Measurements from ENCODE around the gene CCL13.

Gene CCL13

DNA sequence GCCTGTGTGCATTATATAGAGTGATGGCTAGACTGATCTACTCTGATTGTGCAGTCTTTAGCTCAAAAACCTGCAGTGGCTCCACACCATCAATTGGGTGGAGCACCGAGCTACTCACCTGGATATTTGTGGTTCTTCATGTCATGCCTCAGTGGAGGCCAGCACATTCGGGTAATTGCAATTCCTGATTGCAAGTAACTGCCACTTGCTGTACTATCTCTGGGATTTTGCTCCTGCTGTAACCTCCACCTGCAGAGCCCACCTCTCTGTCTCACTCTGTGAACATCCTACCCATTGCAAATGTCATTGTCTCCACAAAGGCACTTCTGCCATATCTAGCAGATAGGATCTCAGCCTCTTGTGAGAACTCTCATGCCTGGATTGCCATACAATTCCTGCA, 8.5 kb downstream of the CCL13 start:
- no peak for DNase-seq

DNA sequence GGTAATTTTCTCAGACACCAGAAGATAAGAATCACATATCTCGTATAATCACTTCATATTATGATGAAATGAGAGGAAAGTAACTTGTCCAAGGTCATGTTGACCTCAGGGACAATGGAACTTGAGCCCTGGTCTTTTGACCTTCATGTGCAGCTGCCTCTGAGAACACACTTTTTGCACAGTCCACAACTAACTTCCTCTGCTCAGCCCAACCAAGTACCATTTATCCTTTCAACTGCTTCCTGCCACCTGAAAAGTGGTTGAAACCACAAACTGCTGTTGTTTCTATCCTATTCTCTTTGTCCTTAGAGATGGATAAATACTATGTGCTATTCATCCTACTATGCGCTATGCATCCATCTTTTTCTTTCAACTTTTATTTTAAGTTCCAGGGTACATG, 9.1 kb downstream of the CCL13 start:
- DNase-seq, result peak; percentile 84

DNA sequence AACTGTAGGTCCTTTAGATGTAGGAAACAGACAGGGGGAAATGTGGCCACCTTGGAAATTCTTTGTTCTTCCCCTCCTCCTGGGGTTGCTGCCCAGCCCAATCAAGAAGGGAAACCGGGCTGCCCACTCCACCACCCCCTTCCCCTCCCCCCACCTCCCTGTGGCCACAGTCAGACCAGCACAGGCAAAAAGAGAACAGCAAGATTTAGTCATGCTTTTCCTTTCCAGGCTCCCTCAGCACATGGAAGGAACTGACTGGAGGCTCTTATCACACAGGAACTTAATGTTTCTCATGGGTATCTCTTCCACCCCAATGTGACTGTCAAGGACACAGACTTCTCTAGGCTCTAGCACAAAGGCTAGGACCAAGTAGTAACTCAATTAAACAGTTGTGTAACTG, 9.7 kb downstream of the CCL13 start:
- DNase-seq, result peak; percentile 50

- no peak for DNase-seq
Measured at GRCh38 chr17:34366529-34367107, 10.3 kb downstream of the CCL13 start.

- no peak for DNase-seq
Measured at GRCh38 chr17:34367486-34368195, 11.4 kb downstream of the CCL13 start.

DNA sequence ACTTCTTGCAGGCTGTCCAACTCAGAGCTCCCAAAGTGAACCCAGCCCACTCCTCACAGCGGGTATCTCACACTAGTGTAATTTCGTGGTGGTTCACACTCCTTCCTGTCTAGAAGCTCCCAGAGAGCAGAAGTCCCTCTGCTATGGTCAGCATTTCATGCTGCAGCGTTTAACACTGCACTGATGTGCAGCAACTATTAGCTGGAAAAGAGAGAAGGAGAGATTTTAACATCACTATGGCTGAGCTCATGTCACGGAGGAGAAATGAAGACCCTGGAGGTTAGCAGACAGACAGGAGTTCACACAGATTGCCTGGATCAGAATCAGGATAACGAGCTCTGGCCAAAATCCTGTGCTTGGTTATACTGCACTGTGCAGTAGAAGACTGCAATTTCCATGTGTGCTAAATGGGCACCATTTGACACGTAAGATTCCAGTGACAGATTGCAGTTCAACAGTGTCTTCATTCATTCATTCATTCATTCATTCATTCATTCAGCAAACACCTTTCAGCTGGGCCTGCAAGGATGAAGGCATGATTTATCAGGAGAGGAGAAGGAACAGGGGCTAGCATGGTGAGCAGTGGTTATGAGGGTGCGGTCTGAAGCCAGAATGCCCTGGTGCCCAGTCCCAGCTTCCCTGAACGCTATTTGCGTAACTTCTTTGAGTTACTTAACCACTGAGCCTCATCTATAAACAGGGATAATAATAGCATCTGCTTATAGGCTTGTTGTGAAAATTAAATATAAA, 12.1 kb downstream of the CCL13 start:
- DNase-seq, result no peak

DNA sequence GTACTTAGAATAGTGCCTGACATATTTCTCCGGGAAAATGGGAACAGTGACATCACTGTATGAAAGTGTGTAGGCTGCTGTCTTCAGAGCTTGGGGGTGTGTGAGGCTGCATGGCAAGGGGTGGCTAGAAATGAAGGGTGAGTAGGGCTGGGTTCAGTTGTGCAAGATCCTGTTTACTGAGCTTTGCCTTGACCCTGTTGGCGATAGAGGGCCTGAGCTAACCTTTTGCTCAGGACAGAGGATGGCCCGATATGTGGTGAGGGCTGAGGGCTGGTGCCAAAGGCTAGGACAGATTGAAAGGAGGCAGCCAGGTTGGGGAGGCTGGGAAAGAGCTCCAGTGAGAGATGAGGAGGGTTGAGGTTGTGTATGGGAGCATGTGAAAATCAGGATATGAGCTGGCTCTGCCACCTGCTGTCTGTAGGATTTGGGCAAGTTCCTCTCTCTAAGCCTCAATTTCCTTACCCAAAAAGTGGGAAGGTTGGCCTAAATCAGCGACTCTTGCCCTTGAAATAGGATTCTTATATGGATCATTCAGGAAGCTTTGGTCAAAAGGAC, 12.7 kb downstream of the CCL13 start:
- no peak for DNase-seq

DNA sequence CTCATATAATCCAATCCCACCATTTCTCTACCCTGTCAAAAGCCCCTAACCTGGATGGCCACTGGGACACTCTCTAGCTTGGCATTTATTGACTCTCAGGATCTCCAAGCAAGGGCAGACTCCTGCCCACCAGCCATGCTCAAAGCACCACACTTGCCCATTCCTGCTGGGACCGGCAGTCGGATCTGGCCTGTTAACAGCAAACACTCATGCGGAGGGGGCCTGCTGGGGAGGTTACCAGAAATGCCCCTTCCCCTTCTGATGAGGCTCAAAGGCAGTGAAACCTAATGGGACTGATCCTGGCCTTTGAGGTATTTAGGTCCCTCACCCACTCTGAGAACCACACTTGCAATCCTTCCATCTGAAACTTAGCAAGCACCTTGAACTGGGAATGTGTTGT, 13.3 kb downstream of the CCL13 start:
- DNase-seq, result no peak

- DNase-seq, result peak; percentile 75
Measured at GRCh38 chr17:34370376-34370996, 14.2 kb downstream of the CCL13 start.

- DNase-seq, result peak; percentile 86
Measured at GRCh38 chr17:34370997-34371395, 14.7 kb downstream of the CCL13 start.

- DNase-seq, result peak; percentile 80
Measured at GRCh38 chr17:34371405-34372100, 15.3 kb downstream of the CCL13 start.

DNA sequence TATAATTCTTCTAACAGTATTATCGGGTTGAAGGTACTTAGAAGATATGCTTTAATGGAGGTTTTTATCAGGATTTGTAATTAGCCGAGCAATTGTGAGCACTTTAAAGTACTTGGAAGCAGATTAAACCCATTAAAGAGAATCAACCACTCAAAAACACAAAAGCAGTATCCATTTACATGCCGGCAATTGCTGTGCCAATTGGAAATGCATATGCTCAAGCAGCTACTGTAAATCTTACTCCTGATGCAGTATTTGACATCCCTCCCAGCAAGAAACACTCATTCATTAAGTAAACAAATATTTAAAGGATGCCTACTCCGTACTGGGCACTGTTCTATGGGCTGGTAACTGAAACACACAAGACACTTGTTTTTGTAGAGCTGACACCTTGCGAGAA, 18.2 kb downstream of the CCL13 start:
- no peak for DNase-seq

GRCh38 chr17:34375426-34375997, 19.2 kb downstream of the CCL13 start:
- no peak for DNase-seq

- DNase-seq, result peak; percentile 67
Measured at GRCh38 chr17:34377078-34377823, 21.0 kb downstream of the CCL13 start.

DNA sequence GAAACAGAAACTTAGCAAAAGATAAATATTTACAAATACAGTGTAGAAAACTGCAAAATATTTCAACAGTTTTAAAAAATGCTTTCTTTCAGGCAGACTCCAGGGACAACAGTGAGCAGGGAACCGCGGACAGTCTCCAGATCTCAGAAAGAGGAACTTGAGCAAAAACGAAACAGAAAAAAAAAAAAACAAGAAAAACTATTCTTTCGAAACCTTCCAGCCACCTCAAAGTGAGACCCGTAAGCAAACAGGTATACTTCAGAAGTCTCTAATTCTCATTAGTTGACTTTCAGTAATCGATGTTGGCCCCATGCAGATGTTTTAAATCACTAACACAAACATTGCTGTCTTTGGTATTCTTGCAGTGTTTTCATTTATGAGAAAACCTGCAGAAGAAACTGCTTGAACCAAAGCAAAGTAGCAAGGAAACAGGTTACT, 22.4 kb downstream of the CCL13 start:
- DNase-seq, result peak; percentile 84

DNA sequence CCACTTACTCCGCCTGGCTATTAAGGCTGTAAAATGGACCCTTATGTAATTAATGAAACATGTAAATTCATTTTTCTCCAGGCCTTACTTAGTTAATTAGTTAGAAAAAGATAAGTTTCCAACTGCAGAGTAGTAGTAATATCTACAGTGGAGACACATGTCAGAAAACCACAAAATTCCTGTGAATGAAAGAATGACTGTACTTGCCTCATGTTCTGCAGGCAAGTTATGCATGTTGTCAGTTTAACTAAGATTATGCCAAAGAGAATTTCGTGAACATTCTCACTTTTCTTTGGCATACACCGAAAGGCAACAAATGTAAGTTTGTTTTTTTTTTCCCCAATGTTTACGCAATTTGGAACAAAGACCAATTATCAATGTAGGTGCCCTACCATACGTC, 23.6 kb downstream of the CCL13 start:
- DNase-seq, result peak; percentile 30

DNA sequence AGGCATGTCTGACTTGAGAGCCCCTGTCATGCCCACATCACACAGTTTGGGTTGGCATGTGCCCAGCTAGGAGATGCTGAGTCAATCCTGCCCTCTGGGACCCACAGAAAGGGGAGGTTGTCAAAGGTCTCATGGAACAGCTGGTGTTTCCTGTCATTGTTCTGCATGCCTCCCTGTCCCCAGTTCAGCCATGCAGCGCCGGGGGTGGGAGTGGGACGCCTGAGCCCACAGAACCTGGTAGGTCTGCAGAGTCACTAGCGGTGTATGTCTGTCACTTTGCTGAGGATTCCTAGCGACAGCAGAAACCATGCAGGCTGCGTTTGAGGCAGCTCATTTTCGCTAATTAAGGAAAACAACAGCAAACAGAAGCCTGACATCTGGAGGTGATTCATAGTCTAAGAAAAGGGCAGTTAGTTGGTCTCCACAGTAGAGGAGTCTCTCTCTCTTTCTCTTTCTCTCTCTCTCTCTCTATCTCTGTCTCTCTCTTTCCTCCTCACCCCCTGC, 26.4 kb downstream of the CCL13 start:
- DNase-seq, result peak; percentile 96

- DNase-seq, result peak; percentile 55
Measured at GRCh38 chr17:34383216-34383615, 26.9 kb downstream of the CCL13 start.

DNA sequence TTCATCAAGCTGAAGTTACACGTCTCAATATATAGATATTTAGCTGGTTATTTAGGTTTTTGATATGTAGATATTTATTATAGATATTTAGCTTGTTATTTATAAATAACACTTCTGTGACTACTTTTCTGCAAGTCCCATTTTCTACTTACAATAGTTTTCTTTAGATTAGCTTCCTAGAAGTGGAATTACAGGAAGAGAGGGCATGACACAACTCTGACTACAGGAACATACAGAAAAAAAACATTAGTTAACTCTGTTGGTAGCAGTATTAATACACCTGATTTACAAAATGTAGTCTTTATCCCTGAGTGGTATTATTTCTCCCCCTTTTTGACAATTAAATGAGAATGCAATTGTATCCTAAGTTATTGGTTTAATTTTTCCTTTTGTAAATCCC, 28.0 kb downstream of the CCL13 start:
- DNase-seq, result no peak

GRCh38 chr17:34384822-34385605, 28.7 kb downstream of the CCL13 start:
- no peak for DNase-seq

- DNase-seq, result no peak
Measured at GRCh38 chr17:34386343-34386696, 30.0 kb downstream of the CCL13 start.

Measured in RPMI8226 (cell line).